HG02884 (cell line): ENCODE results near the gene FGF19.

Source experiments
- ATAC-seq: cut with Tn5 transposase; IDR thresholded peaks from one replicate; pipeline ENCODE4 v1.9.1; 2021; ENCODE audit warnings: mild to moderate bottlenecking, moderate library complexity; ENCODE audit not compliant: unreplicated experiment

Gene FGF19

GRCh38 chr11:69718912-69719311 lies 15.1 kb upstream of the FGF19 start:
- no peak for ATAC-seq

- no peak for ATAC-seq
Measured at GRCh38 chr11:69718147-69718546, 14.3 kb upstream of the FGF19 start.

- no peak for ATAC-seq
Measured at GRCh38 chr11:69716891-69717747, 13.3 kb upstream of the FGF19 start.

- no peak for ATAC-seq
Measured at GRCh38 chr11:69716099-69716498, 12.3 kb upstream of the FGF19 start.

- no peak for ATAC-seq
Measured at GRCh38 chr11:69715446-69715845, 11.6 kb upstream of the FGF19 start.

GRCh38 chr11:69711822-69712801 lies 8.3 kb upstream of the FGF19 start:
- no peak for ATAC-seq

- ATAC-seq: no peak
Measured at GRCh38 chr11:69708736-69709401, 5.0 kb upstream of the FGF19 start.

- ATAC-seq: no peak
Measured at GRCh38 chr11:69707176-69707575, 3.4 kb upstream of the FGF19 start.

GRCh38 chr11:69705901-69706787 lies 2.3 kb upstream of the FGF19 start:
- ATAC-seq: no peak

- no peak for ATAC-seq
Measured at GRCh38 chr11:69705351-69705811, 1.6 kb upstream of the FGF19 start.

GRCh38 chr11:69704508-69705253 lies 859 bp upstream of the FGF19 start:
- no peak for ATAC-seq

- ATAC-seq: no peak
Measured at GRCh38 chr11:69703453-69703767, 412 bp downstream of the FGF19 start.

GRCh38 chr11:69702769-69703452 lies 911 bp downstream of the FGF19 start:
- no peak for ATAC-seq

GRCh38 chr11:69702239-69702691 lies 1.6 kb downstream of the FGF19 start:
- no peak for ATAC-seq

- ATAC-seq: no peak
Measured at GRCh38 chr11:69700278-69701140, 3.3 kb downstream of the FGF19 start.

- no peak for ATAC-seq
Measured at GRCh38 chr11:69699213-69699612, 4.6 kb downstream of the FGF19 start.

GRCh38 chr11:69698362-69698761 lies 5.5 kb downstream of the FGF19 start:
- ATAC-seq: no peak

GRCh38 chr11:69697861-69698260 lies 6.0 kb downstream of the FGF19 start:
- ATAC-seq: no peak
